ENCODE data around the gene CASP12. TPM values are rescaled to one million over a fixed set of nuclear protein-coding genes. Genes with fewer than 3 reads are reported as not detected.
A peak's percentile ranks its signal among the peaks of the same experiment; 100 is the strongest.

The CASP12 gene
- total RNA-seq (under 1 TPM in 4 of 10 donors, not detected in 6; 0.30 to 0.46 (median 0.37) TPM), polyA plus RNA-seq (under 1 TPM; 0.06 to 0.22 TPM)
- long read RNA-seq, donor 1: 0 reads
- long read RNA-seq, donor 2: 0 reads
- long read RNA-seq, donor 3, partial matches to known transcripts: 0 of 1 reads
- long read RNA-seq, donor 3, other reads (novel, unspliced or antisense): 1 of 1 reads

- DNase-seq (peak in 1 of 2 donors; percentile 16), ATAC-seq (peak in 7 of 8 donors; percentile 57 to 84 (median 77))
- Histone ChIP-seq H3K4me1 (peaks cover 0 to 35% (median 6%) of the 10 kb centered on the region in 9 donors), H3K9me3 (no peaks in the 10 kb centered on the region), H3K27me3 (no peaks in the 10 kb centered on the region), H3K27ac (peak within 1 kb of the TSS; percentile 26 to 83 (median 73)), H3K36me3 (no peaks in the 10 kb centered on the region), H3K4me3 (peak within 1 kb of the TSS in 9 of 10 donors; percentile 1 to 53 (median 42))
- 35 to 52% methylated on average over 9 of the region's 9 CpGs for WGBS, 2 donors
- no peak for TF ChIP-seq CTCF (IDR thresholded peaks at IDR 0.05)
- intact Hi-C loops (cut with DNase I): no loop called here
Measured at GRCh38 chr11:104897891-104898684, at the start of gene CASP12. TSS of gene CASP12 (minus strand) at chr11:104898460.

DNA sequence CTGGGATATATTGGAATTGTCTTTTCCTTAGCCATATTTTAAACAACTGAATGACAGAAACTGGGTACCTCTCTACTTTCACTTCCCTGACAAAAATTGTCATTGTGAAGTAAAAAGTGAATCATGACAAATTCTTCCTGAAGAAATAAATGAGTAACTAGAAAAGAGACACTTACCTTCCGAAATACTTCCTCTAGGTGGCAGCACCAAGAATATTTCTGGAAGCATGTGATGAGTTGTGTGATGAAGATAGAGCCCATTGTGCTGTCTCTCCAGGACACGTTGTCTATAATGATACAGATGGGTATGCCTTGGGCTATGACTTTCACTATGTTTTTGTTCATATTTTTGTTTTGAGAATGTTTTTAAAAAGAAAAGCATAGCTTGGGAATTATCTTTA is 48.6 kb upstream of the CASP12 start:
- ATAC-seq (peak in 1 of 8 donors; percentile 53), DNase-seq (peak in 1 of 2 donors; percentile 33)
- peaks cover 0 to 100% (median 46%) of the 10 kb centered on the region in 9 donors for H3K36me3 ChIP-seq
- TF ChIP-seq CTCF (IDR thresholded peaks at IDR 0.05): peak in 7 of 9 donors; percentile 46 to 66 (median 56)
- peak overlapping the region in 1 of 10 donors; percentile 8 for H3K27ac ChIP-seq
- intact Hi-C loops (cut with DNase I): loop anchor here in 1 of 10 donors (10.0 kb wide), 1 partner anchor 48 kb away; no protein-coding TSS in a partner anchor
- no peaks in the 10 kb centered on the region for H3K27me3 ChIP-seq
- WGBS, 2 donors: 21 to 25% methylated on average over 2 of the region's 2 CpGs
- peaks cover 0 to 5% (median 0%) of the 10 kb centered on the region in 9 donors for H3K4me1 ChIP-seq
- H3K4me3 ChIP-seq: no peak overlapping the region
- H3K9me3 ChIP-seq: no peaks in the 10 kb centered on the region

DNA sequence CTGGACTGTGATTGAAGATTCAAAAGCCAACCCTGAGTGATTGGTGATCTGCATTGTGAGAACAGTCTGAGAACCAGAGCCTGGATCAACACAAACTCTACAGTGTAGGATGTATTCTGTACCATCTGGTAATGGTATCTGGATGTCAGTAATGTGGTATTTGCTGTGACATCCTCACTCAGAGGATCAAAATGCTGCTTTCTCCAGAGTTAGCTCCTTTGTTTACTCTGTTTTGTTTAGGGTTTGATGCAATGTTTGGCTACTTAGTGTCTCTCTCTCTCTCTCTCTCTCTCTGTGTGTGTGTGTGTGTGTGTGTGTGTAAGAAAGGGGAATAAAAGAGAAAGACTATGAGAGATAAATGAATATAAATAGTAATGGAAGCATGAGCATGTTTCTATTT is 45.8 kb upstream of the CASP12 start:
- Histone ChIP-seq H3K4me1 (peaks cover 0 to 5% (median 0%) of the 10 kb centered on the region in 9 donors), H3K27me3 (no peaks in the 10 kb centered on the region), H3K9me3 (no peaks in the 10 kb centered on the region), H3K36me3 (peaks cover 0 to 74% (median 26%) of the 10 kb centered on the region in 9 donors), H3K4me3 (no peak overlapping the region), H3K27ac (no peak overlapping the region)
- no peak for TF ChIP-seq CTCF (IDR thresholded peaks at IDR 0.05)
- ATAC-seq: no peak
- no peak for DNase-seq
- intact Hi-C loops (cut with DNase I): loop anchor here in 1 of 10 donors (10.0 kb wide), 1 partner anchor 51 kb away; no protein-coding TSS in a partner anchor

GRCh38 chr11:104943561-104943960 is 45.3 kb upstream of the CASP12 start:
- WGBS, 2 donors: 45 to 49% methylated on average over 2 of the region's 2 CpGs
- peaks cover 0 to 5% (median 0%) of the 10 kb centered on the region in 9 donors for H3K4me1 ChIP-seq
- no peak for ATAC-seq
- no peaks in the 10 kb centered on the region for H3K9me3 ChIP-seq
- DNase-seq: no peak
- peaks cover 0 to 69% (median 23%) of the 10 kb centered on the region in 9 donors for H3K36me3 ChIP-seq
- no peak for TF ChIP-seq CTCF (IDR thresholded peaks at IDR 0.05)
- no peak overlapping the region for H3K27ac ChIP-seq
- no peak overlapping the region for H3K4me3 ChIP-seq
- H3K27me3 ChIP-seq: no peaks in the 10 kb centered on the region
- intact Hi-C loops (cut with DNase I): loop anchor here in 1 of 10 donors (10.0 kb wide), 1 partner anchor 51 kb away; no protein-coding TSS in a partner anchor
